A549 (cell line): ENCODE data around the gene ACAD10.

Source experiments
- CBX8 ChIP-seq: fragments of 200-600 bp; sonication (generic); IDR thresholded peaks from 2 replicates; pipeline ENCODE4 v1.6.1; 2016
- EP300 ChIP-seq, 2 experiments: fragments of >200 bp; sonication (Bioruptor Twin); formaldehyde crosslinking; IDR thresholded peaks; 2 replicates in 1 of 2; 3 replicates in 1 of 2; pipeline ENCODE4 v1.6.1; 2016 to 2017
- FOSL2 ChIP-seq, 2 experiments: fragments of 450-650 bp in 1 of 2; fragments of >200 bp in 1 of 2; sonication (Bioruptor Twin) in 1 of 2; formaldehyde crosslinking; IDR thresholded peaks; 2 replicates each; pipeline versions ENCODE4 v1.5.0 to v1.6.1; 2016 to 2020; ENCODE audit warnings: mild to moderate bottlenecking in 1 of 2, moderate library complexity in 1 of 2
- JUNB ChIP-seq: fragments of >200 bp; sonication (Bioruptor Twin); formaldehyde crosslinking; IDR thresholded peaks from 2 replicates; pipeline ENCODE4 v1.6.1; 2016
- PBX3 ChIP-seq: IDR thresholded peaks from 2 replicates; pipeline ENCODE4 v1.6.1; 2012
- PHF8 ChIP-seq: fragments of 200-600 bp; sonication (generic); IDR thresholded peaks from 2 replicates; pipeline ENCODE4 v1.6.1; 2016; ENCODE audit warnings: low read depth, mild to moderate bottlenecking, antibody characterized with exemption, moderate library complexity, borderline replicate concordance
- POLR2A ChIP-seq: IDR thresholded peaks from 2 replicates; pipeline ENCODE4 v1.6.1; 2012; ENCODE audit warnings: mild to moderate bottlenecking, low read length
- TF ChIP-seq, protein P1 (sequence below): fragments of >200 bp; sonication (Bioruptor Twin); formaldehyde crosslinking; IDR thresholded peaks from 3 replicates; pipeline ENCODE4 v1.5.1; 2016
- TF ChIP-seq, protein P2 (sequence below): fragments of 150-350 bp; IDR thresholded peaks from 2 replicates; pipeline ENCODE4 v1.6.1; 2014; ENCODE audit warnings: low read depth, mild to moderate bottlenecking, low read length

DNA sequence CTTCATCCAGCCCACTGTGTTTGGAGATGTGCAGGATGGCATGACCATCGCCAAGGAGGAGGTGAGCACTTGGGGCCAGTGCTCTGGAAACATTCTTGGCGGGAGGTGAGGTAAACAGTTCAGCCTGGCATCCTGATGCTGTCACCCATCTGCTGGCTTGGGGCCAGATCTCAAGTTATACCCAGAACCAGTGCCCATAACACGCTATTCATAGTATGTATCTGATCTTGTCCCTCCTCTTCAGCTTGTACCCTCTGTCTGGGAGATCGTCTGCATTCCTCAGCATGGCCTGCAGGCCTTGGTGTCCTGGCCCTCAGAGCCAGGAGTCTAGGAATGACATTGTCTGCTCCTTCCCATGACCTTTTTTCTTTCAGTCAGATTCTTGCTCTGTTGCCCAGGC lies 112.3 kb downstream of the ACAD10 start:
- TF ChIP-seq JUNB (no peak), CBX8 (no peak), FOSL2 (IDR thresholded peaks at IDR 0.05) (no peak), FOSL2 (CRISPR knock-in tag; IDR thresholded peaks at IDR 0.05) (no peak), PBX3 (no peak), EP300 (IDR thresholded peaks at IDR 0.05) (no peak), PHF8 (no peak), POLR2A (no peak)
- TF ChIP-seq, protein P1, sequence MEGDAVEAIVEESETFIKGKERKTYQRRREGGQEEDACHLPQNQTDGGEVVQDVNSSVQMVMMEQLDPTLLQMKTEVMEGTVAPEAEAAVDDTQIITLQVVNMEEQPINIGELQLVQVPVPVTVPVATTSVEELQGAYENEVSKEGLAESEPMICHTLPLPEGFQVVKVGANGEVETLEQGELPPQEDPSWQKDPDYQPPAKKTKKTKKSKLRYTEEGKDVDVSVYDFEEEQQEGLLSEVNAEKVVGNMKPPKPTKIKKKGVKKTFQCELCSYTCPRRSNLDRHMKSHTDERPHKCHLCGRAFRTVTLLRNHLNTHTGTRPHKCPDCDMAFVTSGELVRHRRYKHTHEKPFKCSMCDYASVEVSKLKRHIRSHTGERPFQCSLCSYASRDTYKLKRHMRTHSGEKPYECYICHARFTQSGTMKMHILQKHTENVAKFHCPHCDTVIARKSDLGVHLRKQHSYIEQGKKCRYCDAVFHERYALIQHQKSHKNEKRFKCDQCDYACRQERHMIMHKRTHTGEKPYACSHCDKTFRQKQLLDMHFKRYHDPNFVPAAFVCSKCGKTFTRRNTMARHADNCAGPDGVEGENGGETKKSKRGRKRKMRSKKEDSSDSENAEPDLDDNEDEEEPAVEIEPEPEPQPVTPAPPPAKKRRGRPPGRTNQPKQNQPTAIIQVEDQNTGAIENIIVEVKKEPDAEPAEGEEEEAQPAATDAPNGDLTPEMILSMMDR, result no peak
- TF ChIP-seq, protein P2, sequence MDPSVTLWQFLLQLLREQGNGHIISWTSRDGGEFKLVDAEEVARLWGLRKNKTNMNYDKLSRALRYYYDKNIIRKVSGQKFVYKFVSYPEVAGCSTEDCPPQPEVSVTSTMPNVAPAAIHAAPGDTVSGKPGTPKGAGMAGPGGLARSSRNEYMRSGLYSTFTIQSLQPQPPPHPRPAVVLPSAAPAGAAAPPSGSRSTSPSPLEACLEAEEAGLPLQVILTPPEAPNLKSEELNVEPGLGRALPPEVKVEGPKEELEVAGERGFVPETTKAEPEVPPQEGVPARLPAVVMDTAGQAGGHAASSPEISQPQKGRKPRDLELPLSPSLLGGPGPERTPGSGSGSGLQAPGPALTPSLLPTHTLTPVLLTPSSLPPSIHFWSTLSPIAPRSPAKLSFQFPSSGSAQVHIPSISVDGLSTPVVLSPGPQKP, result no peak
